ENCODE measurements around the gene FAM53C.

FAM53C gene

DNA sequence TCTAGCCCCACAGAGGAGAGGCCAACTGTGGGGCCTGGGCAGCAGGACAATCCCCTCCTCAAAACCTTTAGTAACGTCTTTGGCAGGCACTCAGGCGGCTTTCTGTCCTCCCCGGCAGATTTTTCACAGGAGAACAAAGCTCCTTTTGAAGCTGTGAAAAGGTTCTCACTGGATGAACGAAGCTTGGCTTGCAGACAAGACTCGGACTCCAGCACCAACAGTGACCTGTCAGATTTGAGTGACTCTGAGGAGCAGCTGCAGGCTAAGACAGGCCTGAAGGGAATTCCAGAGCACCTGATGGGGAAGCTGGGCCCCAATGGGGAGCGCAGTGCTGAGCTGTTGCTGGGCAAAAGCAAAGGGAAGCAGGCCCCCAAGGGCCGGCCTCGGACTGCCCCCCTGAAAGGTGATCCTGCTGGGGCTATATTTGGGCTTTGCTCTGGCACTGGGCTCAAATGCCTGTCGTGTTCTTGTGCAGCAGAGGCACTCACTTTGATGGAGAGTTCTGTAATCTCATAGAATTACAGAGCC is 53.9 kb downstream of the FAM53C start:
- DNase-seq (ENCODE audit: low read depth): no peak

All from activated T-cell treated with anti-CD3 and anti-CD28 coated beads for 1 hour (primary cell).